ENCODE measurements around the gene ZP3. TPM values are rescaled to one million over a fixed set of nuclear protein-coding genes. Genes with fewer than 3 reads are reported as not detected.
"Not testable (repeated sequence)": the region's sequence is repeated elsewhere in the genome, so short reads cannot be mapped to it uniquely, and the experiment has no call there.

ZP3 gene
- total and polyA plus RNA-seq, 8 donors, result 0.46 to 7.1 (median 1.4) TPM; not detected in 4

GRCh38 chr7:76485822-76486610 is 61.3 kb downstream of the ZP3 start:
- DNase-seq; H3K4me1 ChIP-seq; H3K27ac ChIP-seq; H3K9me3 ChIP-seq; H3K4me3 ChIP-seq; H3K27me3 ChIP-seq; intact Hi-C loops (cut with DNase I; ENCODE audit: low total_unique reads): not testable (repeated sequence)
- peaks cover 6 to 30% (median 23%) of the 10 kb centered on the region in 4 donors for H3K36me3 ChIP-seq
- 44 to 65% (median 51%) methylated on average over 2 to 6 of the region's 20 CpGs; no CpG with 5 or more reads in 1 of the 5 donors for WGBS, 5 donors

GRCh38 chr7:76486618-76487017 is 61.9 kb downstream of the ZP3 start:
- H3K36me3 ChIP-seq, result peaks cover 6 to 28% (median 19%) of the 10 kb centered on the region in 4 donors
- H3K27ac ChIP-seq; H3K4me1 ChIP-seq; H3K9me3 ChIP-seq; H3K4me3 ChIP-seq; intact Hi-C loops (cut with DNase I; ENCODE audit: low total_unique reads); DNase-seq; H3K27me3 ChIP-seq: not testable (repeated sequence)
- 50 to 93% (median 70%) methylated on average over 1 to 2 of the region's 5 CpGs; no CpG with 5 or more reads in 1 of the 5 donors for WGBS, 5 donors

- H3K4me1 ChIP-seq; H3K9me3 ChIP-seq; H3K4me3 ChIP-seq; H3K27me3 ChIP-seq; DNase-seq; intact Hi-C loops (cut with DNase I; ENCODE audit: low total_unique reads); H3K27ac ChIP-seq: not testable (repeated sequence)
- 71 to 100% (median 85%) methylated on average over 3 to 7 of the region's 13 CpGs; no CpG with 5 or more reads in 2 of the 5 donors for WGBS, 5 donors
- peaks cover 2 to 21% (median 10%) of the 10 kb centered on the region in 4 donors for H3K36me3 ChIP-seq
Measured at GRCh38 chr7:76487969-76488368, 63.2 kb downstream of the ZP3 start.

Other genes starting within 250 kb of the ZP3 start
- gene SRRM3, start 223.1 kb upstream of the ZP3 start, total RNA-seq, result 1 to 10 TPM in 2 of 5 donors, under 1 TPM in 1, not detected in 2; 0.37 to 6.4 (median 5.1) TPM
- gene SRRM3, start 223.1 kb upstream of the ZP3 start, polyA plus RNA-seq, result 1 to 10 TPM; 3.8 to 5.6 (median 5.5) TPM
- gene HSPB1, start 122.3 kb upstream of the ZP3 start, total RNA-seq, result 1,000 to 10,000 TPM in 1 of 5 donors, 100 to 1,000 TPM in 3, 10 to 100 TPM in 1; 21.8 to 2,022 (median 373) TPM
- gene HSPB1, start 122.3 kb upstream of the ZP3 start, polyA plus RNA-seq, result 1,000 to 10,000 TPM in 1 of 3 donors, 100 to 1,000 TPM in 2; 320 to 2,297 (median 486) TPM
- gene YWHAG, start 66.0 kb upstream of the ZP3 start, total RNA-seq, result 10 to 100 TPM; 28.6 to 64.6 (median 56.2) TPM
- 10 to 100 TPM; 26.7 to 42.5 (median 41.2) TPM for gene YWHAG, start 66.0 kb upstream of the ZP3 start, polyA plus RNA-seq
- gene SSC4D, start 15.3 kb upstream of the ZP3 start, total RNA-seq, result under 1 TPM in 1 of 5 donors, not detected in 4; 0.37 TPM
- gene SSC4D, start 15.3 kb upstream of the ZP3 start, polyA plus RNA-seq, result under 1 TPM in 1 of 3 donors, not detected in 2; 0.80 TPM
- gene DTX2, start 36.8 kb downstream of the ZP3 start, total RNA-seq, result 100 to 1,000 TPM in 2 of 5 donors, 10 to 100 TPM in 3; 20.0 to 252 (median 57.1) TPM
- 10 to 100 TPM; 27.2 to 46.3 (median 37.5) TPM for gene DTX2, start 36.8 kb downstream of the ZP3 start, polyA plus RNA-seq
- gene UPK3B, start 85.6 kb downstream of the ZP3 start, total RNA-seq, result 10 to 100 TPM in 2 of 5 donors, 1 to 10 TPM in 1, under 1 TPM in 1, not detected in 1; 0.45 to 12.2 (median 6.2) TPM
- 1 to 10 TPM in 2 of 3 donors, not detected in 1; 4.0 to 6.6 TPM for gene UPK3B, start 85.6 kb downstream of the ZP3 start, polyA plus RNA-seq
- gene SPDYE16, start 118.3 kb downstream of the ZP3 start, total RNA-seq, result not detected
- gene SPDYE16, start 118.3 kb downstream of the ZP3 start, polyA plus RNA-seq, result under 1 TPM in 1 of 3 donors, not detected in 2; 0.03 TPM
- gene POMZP3, start 202.3 kb downstream of the ZP3 start, total RNA-seq, result 10 to 100 TPM in 2 of 5 donors, 1 to 10 TPM in 1, not detected in 2; 1.1 to 18.1 (median 11.9) TPM
- gene POMZP3, start 202.3 kb downstream of the ZP3 start, polyA plus RNA-seq, result 10 to 100 TPM in 2 of 3 donors, 1 to 10 TPM in 1; 5.0 to 16.1 (median 15.6) TPM